Endothelial cell of umbilical vein (primary cell): ENCODE results near the gene RIBC2.

ENCODE experiments used
- CTCF ChIP-seq, 2 donors: IDR thresholded peaks; 1 replicate in 1 of 2; 2 replicates in 1 of 2; pipeline ENCODE4 v1.5.1; 2011; ENCODE audit warnings: low read length in 2 of 2, mild to moderate bottlenecking in 2 of 2, moderate library complexity in 2 of 2, control low read depth in 1 of 2, inconsistent platforms in 1 of 2, low read depth in 1 of 2; ENCODE audit not compliant: insufficient read depth in 1 of 2; ENCODE audit errors: extremely low read depth in 1 of 2
- EZH2 ChIP-seq: IDR thresholded peaks from 2 replicates; pipeline ENCODE4 v1.6.1; 2012; ENCODE audit warnings: borderline replicate concordance, low read depth, mild to moderate bottlenecking, moderate library complexity, low read length, inconsistent platforms; ENCODE audit not compliant: severe bottlenecking
- GATA2 ChIP-seq: IDR thresholded peaks from 2 replicates; pipeline ENCODE4 v1.7.0; 2011; ENCODE audit warnings: low read depth, mild to moderate bottlenecking, moderate library complexity, mixed read lengths, low read length; ENCODE audit not compliant: insufficient read length, insufficient read depth
- JUN ChIP-seq: IDR thresholded peaks from 2 replicates; pipeline ENCODE4 v1.6.1; 2011; ENCODE audit warnings: borderline replicate concordance, low read depth; ENCODE audit not compliant: insufficient read length, insufficient read depth
- MAX ChIP-seq: IDR thresholded peaks from 2 replicates; pipeline ENCODE4 v1.6.1; 2011; ENCODE audit not compliant: insufficient read depth, insufficient read length
- MYC ChIP-seq: IDR thresholded peaks from one replicate; pipeline ENCODE4 v1.6.1; 2011; ENCODE audit warnings: mild to moderate bottlenecking, low read depth, low read length
- POLR2A ChIP-seq: IDR thresholded peaks from 2 replicates; pipeline ENCODE4 v1.6.1; 2012; ENCODE audit warnings: low read depth, mild to moderate bottlenecking, control low read depth, low read length
- POLR2AphosphoS5 ChIP-seq: IDR thresholded peaks from 2 replicates; pipeline ENCODE4 v1.6.1; 2012; ENCODE audit warnings: low read depth, mild to moderate bottlenecking, control low read depth, low read length, moderate library complexity; ENCODE audit not compliant: insufficient read depth

GRCh38 chr22:45426387-45426786 is 12.9 kb downstream of the RIBC2 start:
- TF ChIP-seq CTCF (IDR thresholded peaks at IDR 0.05; ENCODE audit: extremely low read depth in 1 of 2, insufficient read depth in 1 of 2, low read depth in 1 of 2, low read length in 2 of 2) (no peak), JUN (no peak), POLR2A (no peak), POLR2AphosphoS5 (no peak), GATA2 (no peak), MAX (no peak), EZH2 (no peak), MYC (no peak)
